HG03095 (cell line): ENCODE results near the gene HORMAD2.

Experiments used
- ATAC-seq: cut with Tn5 transposase; IDR thresholded peaks from one replicate; pipeline ENCODE4 v1.9.1; 2021; ENCODE audit warnings: moderate library complexity; ENCODE audit not compliant: unreplicated experiment

The HORMAD2 gene

DNA sequence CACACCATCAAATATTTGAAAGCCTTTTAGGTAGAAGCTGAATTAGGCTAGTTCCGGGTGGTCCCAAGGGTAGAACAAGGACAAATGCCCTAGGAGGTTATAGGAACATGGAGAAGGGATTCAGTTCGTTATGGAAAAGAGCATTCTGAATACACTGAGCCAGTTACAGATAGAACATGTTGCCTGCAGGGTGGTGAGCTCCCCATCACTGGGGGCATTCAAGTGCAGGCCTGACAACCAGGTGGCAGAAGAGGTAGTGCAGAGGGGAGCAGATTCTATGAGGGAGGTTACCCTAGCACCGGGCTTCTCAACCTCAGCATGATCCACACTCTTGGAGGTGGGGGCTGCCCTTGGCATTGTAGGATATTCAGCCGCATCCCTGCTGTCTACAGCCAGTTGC lies 142.1 kb downstream of the HORMAD2 start:
- ATAC-seq, result no peak

DNA sequence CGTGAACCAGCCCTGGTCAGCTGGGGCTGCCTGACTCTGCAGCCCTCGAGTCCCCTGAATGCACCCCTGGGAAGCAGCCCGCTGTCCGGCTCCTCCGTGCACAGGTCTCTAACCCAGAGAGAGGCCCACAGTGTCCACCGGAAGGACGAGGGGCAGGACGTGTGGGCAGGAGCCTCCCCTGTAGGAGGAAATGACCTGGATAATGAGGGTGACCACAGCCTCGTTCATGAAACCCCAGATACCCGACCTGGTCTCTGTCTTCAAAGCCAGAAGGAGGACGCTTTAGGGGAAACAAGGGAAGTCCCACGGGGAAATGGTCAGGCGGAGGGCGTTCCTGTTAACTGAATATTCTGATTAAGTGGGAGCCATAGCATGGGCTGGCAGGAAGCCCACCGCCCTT lies 143.0 kb downstream of the HORMAD2 start:
- no peak for ATAC-seq

- ATAC-seq, result no peak
Observed at GRCh38 chr22:30224161-30224857, 144.0 kb downstream of the HORMAD2 start.

DNA sequence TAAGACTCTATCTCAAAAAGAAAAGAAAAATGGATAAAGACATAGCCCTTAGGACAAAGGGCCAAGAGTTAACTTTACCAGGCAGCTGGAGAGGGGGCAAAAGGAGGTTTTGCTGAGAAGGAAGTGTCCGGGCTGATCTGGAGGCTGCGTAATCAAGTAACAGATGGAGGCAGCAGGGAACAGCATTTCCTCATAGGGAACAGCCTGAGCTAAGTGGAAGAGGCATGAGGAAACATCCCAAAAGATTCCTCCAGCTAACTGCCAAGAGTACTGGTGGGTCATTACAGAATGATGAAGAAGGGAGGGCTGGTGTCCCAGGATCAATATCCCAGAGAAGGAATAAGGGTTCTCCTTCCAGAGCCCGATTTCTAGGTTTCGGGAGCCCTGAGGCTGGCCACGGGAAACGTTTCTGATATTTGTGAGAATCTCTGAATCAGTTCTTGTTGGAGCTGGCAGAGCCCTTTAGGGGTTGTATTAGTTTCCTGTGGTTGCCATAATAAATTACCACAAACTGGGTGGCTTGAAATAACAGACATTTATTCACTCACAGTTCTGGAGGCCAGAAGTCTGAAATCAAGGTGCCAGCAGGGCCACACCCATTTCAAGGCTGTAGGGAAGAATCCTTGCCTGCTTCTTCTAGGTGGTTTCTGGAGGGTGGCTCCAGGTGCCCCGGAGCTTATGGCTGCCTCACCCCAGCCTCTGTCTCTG lies 145.1 kb downstream of the HORMAD2 start:
- ATAC-seq, result no peak

GRCh38 chr22:30226192-30226832 lies 146.0 kb downstream of the HORMAD2 start:
- ATAC-seq, result no peak
